Right cardiac atrium (tissue), 5 donors: Measurements from ENCODE around the gene C4A. TPM values are rescaled to one million over a fixed set of nuclear protein-coding genes. Genes with fewer than 3 reads are reported as not detected.
A peak's percentile ranks its signal among the peaks of the same experiment; 100 is the strongest.

Experiments used
- ATAC-seq, 2 donors: fragments of 200-7000 bp; cut with Tn5 transposase; one replicate each; pipeline versions ENCODE4 v1.8.0 to v1.9.1; 2020; ENCODE audit warnings: moderate library complexity in 2 of 2, mild to moderate bottlenecking in 1 of 2
- DNase-seq, 3 donors: peaks; one replicate each; pipeline ENCODE4 v3.0.0-alpha.2; 2020
- H3K27ac ChIP-seq: one replicate; pipeline ENCODE4 v1.5.1; 2013; ENCODE audit warnings: mild to moderate bottlenecking, low read length, control low read depth, moderate library complexity
- H3K27me3 ChIP-seq: one replicate; pipeline ENCODE4 v1.6.1; 2013; ENCODE audit not compliant: control insufficient read depth, insufficient read depth
- H3K4me1 ChIP-seq: one replicate; pipeline ENCODE4 v1.6.1; 2013; ENCODE audit warnings: low read length; ENCODE audit not compliant: control insufficient read depth, insufficient read depth
- H3K4me3 ChIP-seq: one replicate; pipeline ENCODE4 v1.5.1; 2013; ENCODE audit warnings: low read length, control low read depth
- H3K9me3 ChIP-seq: one replicate; pipeline ENCODE4 v1.6.1; 2013; ENCODE audit warnings: low read length; ENCODE audit not compliant: control insufficient read depth
- WGBS: extraction: QIAGEN DNeasy Blood & Tissue Kit; methylation state at CpG from one replicate; pipeline ENCODE4 v1.1.7; 2013; 5-methylcytosine and 5-hydroxymethylcytosine counted together
- intact Hi-C, 4 donors: fragments of 100-400 bp; cut with DNase I; formaldehyde crosslinking; loops; one replicate each; pipeline versions ENCODE4 v1.11.0 to v1.14.0; 2022 to 2023
- polyA plus RNA-seq: library from polyadenylated mRNA; stranded (reverse); fragments of 200-250 nt; gene quantifications from one replicate; pipeline ENCODE4 v1.2.3, GENCODE V29; 2013
- total RNA-seq, 4 donors: library from RNA; stranded (reverse); fragmentation: NEBNext Ultra II Directional; extraction: Animal tissue kit (Norgen Biotek cat#: 25700); gene quantifications; one replicate each; pipeline ENCODE4 v1.2.1, GENCODE V29; 2021
- donor health status: healthy with polysubstance abuse.
- donor health status: DM: no; HTN: yes; CAD: no.
- donor health status: DM: no; HTN: no; CAD: no.
- donor health status: DM: no; HTN: yes; CAD: no; lungs with severe emphysema.
- donor health status: DM: yes; HTN: yes; CAD: no.

C4A gene
- total and polyA plus RNA-seq, 5 donors, result 40.7 to 154 (median 130) TPM

DNA sequence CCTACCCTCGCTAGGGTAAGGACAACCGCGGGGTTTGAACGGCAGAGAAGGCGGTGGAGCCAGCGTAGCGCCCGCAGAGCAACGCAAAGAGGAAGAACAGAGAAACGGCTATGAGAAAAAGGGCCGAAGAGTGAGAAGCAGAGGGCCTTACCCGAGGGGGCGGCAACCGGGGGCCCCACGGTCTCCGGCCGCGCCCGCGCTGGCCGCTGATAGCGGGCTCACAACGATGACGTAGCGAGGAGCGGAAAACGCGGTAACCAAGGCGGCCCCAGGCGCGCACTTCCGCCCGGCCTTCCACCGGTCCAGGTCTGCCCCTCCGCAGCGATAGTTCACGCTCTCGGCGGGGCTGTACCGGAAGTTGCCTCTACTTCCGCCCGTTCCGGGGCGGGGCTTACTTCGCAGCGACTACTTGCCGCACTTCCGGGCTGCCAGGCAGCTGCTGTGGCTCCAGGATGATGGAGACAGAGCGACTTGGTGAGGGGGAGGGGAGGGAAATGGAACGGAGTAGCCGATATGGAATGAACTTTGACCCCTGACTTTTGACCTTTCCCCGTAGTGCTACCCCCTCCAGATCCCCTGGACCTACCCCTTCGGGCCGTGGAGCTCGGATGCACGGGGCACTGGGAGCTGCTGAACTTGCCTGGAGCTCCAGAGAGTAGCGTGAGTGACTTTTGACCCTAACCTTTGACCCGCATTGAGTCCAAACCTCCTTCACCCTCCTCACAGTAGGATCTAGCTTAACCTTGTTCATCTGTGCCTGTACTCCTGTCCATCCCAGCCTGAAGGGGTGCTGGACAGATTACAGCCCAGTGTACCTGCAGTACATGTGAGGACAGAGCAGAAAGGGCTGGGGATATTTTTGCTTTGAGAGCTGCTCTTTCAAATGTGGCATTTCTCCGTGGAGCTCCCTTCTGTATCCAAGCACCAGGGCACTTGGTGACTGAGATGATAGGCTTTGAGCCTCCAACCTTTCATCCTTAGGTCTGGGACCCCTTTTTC lies 22.8 kb upstream of the C4A start, which contains the start of the genes NELFE and SKIC2:
Gene NELFE (minus strand): TSS at position 231 of the 999 bp plus-strand sequence. CDS start 525 bp downstream, outside the sequence.
Gene SKIC2 (plus strand): TSS at position 435 of the 999 bp plus-strand sequence. CDS start 18 bp downstream, at position 453.
- intact Hi-C loops, result loop anchor here (5.0 to 10.0 kb wide), 4 partner anchors 54 to 274 kb away; partner anchors contain the start of genes ZBTB12 (in 3 of the 4), LY6G5C (in 2 of the 4) and EHMT2 (in 1 of the 4)

DNA sequence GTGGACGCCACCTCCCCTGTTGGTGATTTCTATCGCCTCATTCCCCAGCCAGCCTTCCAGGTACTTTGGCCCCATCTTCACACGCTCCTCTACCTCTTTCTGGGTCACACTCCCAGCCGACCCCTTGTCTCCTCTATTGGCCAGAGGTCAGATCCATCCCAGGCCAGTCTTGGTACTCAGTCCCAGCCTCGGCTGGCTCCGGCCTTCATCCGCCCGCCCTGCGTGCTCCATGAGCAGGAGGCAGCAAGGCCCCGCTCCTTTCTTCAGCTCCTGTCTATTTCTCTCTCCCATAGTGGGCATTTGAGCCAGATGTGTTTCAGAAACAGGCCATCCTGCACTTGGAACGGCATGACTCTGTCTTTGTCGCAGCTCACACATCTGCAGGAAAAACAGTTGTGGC lies 20.2 kb upstream of the C4A start:
- no peak for ATAC-seq
- H3K9me3 ChIP-seq, result no peaks in the 10 kb centered on the region
- no peak overlapping the region for H3K4me3 ChIP-seq
- 91% methylated on average over 12 of the region's 12 CpGs for WGBS
- DNase-seq, result no peak
- H3K4me1 ChIP-seq, result no peaks in the 10 kb centered on the region
- no peak overlapping the region for H3K27ac ChIP-seq
- H3K27me3 ChIP-seq, result no peaks in the 10 kb centered on the region
- intact Hi-C loops, result no loop called here

More for the DNA sequence above, 22.8 kb upstream of the C4A start, which contains the start of the genes NELFE and SKIC2:
- Histone ChIP-seq H3K27me3 (no peaks in the 10 kb centered on the region), H3K9me3 (no peaks in the 10 kb centered on the region), H3K27ac (peak within 1 kb of the TSS; percentile 67), H3K4me3 (peak within 1 kb of the TSS; percentile 73), H3K4me1 (no peaks in the 10 kb centered on the region)
- peak; percentile 99 for DNase-seq
- WGBS, result under 1% methylated on average over 59 of the region's 59 CpGs
- peak; percentile 98 to 99 for ATAC-seq

DNA sequence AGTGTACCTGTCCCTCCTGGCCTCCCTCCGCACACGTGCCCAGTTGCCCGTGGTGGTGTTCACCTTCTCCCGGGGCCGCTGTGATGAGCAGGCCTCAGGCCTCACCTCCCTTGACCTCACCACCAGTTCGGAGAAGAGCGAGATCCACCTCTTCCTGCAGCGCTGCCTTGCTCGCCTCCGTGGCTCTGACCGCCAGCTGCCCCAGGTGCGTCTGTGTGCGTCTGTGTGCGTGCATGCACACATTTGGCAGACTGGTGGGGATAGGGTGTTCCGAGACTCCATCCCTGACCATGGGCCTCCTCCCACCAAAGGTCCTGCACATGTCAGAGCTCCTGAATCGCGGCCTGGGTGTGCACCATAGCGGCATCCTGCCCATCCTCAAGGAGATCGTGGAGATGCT lies 17.9 kb upstream of the C4A start:
- WGBS, result 94% methylated on average over 19 of the region's 19 CpGs
- no peak for ATAC-seq
- intact Hi-C loops, result no loop called here

DNA sequence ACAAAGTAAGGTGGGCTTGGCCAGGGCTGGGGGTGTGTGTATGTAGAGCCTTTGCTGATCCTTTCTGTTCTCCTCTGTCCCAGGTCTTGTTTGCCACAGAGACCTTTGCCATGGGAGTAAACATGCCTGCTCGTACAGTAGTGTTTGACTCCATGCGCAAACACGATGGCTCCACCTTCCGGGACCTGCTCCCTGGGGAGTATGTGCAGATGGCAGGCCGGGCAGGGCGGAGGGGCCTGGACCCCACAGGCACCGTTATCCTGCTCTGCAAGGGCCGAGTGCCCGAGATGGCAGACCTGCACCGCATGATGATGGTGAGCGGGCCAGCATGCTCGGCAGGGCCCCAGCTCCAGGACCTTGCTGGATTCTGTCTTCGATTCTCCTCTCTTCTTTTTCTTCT lies 16.2 kb upstream of the C4A start:
- intact Hi-C loops, result no loop called here
- Histone ChIP-seq H3K4me3 (no peak overlapping the region), H3K9me3 (no peaks in the 10 kb centered on the region), H3K4me1 (no peaks in the 10 kb centered on the region), H3K27ac (no peak overlapping the region), H3K27me3 (no peaks in the 10 kb centered on the region)
- 90% methylated on average over 13 of the region's 13 CpGs for WGBS
- no peak for ATAC-seq
- peak in 2 of 3 donors; percentile 44 to 47 for DNase-seq

More for the DNA sequence above, 17.9 kb upstream of the C4A start:
- H3K4me1 ChIP-seq, result no peaks in the 10 kb centered on the region
- no peaks in the 10 kb centered on the region for H3K9me3 ChIP-seq
- H3K4me3 ChIP-seq, result no peak overlapping the region
- H3K27me3 ChIP-seq, result no peaks in the 10 kb centered on the region
- H3K27ac ChIP-seq, result no peak overlapping the region
- DNase-seq, result no peak

DNA sequence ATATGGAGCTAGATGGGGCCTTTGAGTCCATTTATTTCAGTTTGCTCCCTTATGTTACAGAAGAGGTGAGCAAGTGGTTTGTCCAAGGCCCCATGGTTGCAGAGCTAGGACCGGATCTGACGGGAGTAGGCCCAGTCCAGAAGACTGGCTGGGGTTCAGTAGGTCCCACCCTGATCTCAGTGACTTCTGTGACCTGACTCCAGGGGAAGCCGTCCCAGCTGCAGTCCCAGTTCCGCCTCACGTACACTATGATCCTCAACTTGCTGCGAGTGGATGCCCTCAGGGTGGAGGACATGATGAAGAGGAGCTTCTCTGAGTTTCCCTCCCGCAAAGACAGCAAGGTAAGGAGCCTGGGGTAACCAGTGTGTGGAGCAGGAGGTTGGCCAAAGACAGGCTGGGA lies 15.4 kb upstream of the C4A start:
- intact Hi-C loops, result no loop called here
- H3K4me3 ChIP-seq, result no peak overlapping the region
- no peak overlapping the region for H3K27ac ChIP-seq
- H3K9me3 ChIP-seq, result no peaks in the 10 kb centered on the region
- DNase-seq, result peak in 1 of 3 donors; percentile 10
- H3K4me1 ChIP-seq, result peaks cover 4% of the 10 kb centered on the region
- WGBS, result 90% methylated on average over 7 of the region's 7 CpGs
- no peaks in the 10 kb centered on the region for H3K27me3 ChIP-seq
- ATAC-seq, result no peak

- no peak overlapping the region for H3K27ac ChIP-seq
- no peak for ATAC-seq
- DNase-seq, result peak in 1 of 3 donors; percentile 18
- intact Hi-C loops, result no loop called here
- H3K27me3 ChIP-seq, result no peaks in the 10 kb centered on the region
- no peaks in the 10 kb centered on the region for H3K9me3 ChIP-seq
- 85% methylated on average over 10 of the region's 10 CpGs for WGBS
- no peak overlapping the region for H3K4me3 ChIP-seq
- peaks cover 4% of the 10 kb centered on the region for H3K4me1 ChIP-seq
Measured at GRCh38 chr6:31966997-31967925, 14.6 kb upstream of the C4A start.

- Histone ChIP-seq H3K4me3 (no peak overlapping the region), H3K4me1 (peaks cover 4% of the 10 kb centered on the region), H3K27ac (no peak overlapping the region), H3K9me3 (no peaks in the 10 kb centered on the region), H3K27me3 (no peaks in the 10 kb centered on the region)
- DNase-seq, result peak in 1 of 3 donors; percentile 26
- intact Hi-C loops, result no loop called here
- no peak for ATAC-seq
- WGBS, result 79% methylated on average over 3 of the region's 3 CpGs
Measured at GRCh38 chr6:31967926-31968320, 13.9 kb upstream of the C4A start.

DNA sequence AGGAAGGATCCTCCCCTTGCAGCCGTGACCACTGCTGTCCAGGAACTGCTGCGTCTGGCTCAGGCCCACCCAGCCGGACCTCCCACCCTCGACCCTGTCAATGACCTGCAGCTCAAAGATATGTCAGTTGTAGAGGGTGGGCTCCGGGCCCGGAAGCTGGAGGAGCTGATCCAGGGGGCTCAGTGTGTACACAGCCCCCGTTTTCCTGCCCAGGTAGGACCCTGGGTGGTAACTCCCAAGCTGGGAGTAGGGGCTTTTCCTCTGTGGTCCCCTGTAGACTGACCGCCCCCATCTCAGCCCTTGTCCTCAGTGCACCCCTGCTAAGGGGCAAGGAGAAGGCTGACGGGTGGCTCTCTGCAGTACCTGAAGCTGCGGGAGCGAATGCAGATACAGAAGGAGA lies 13.5 kb upstream of the C4A start:
- intact Hi-C loops, result no loop called here
- H3K4me3 ChIP-seq, result no peak overlapping the region
- H3K4me1 ChIP-seq, result peaks cover 4% of the 10 kb centered on the region
- H3K27ac ChIP-seq, result no peak overlapping the region
- WGBS, result 80% methylated on average over 11 of the region's 11 CpGs
- H3K9me3 ChIP-seq, result no peaks in the 10 kb centered on the region
- DNase-seq, result no peak
- ATAC-seq, result no peak
- no peaks in the 10 kb centered on the region for H3K27me3 ChIP-seq

GRCh38 chr6:31968791-31969711 lies 12.8 kb upstream of the C4A start:
- Histone ChIP-seq H3K4me1 (peaks cover 4% of the 10 kb centered on the region), H3K9me3 (no peaks in the 10 kb centered on the region), H3K4me3 (no peak overlapping the region), H3K27ac (no peak overlapping the region), H3K27me3 (no peaks in the 10 kb centered on the region)
- ATAC-seq (no peak), DNase-seq (peak in 1 of 3 donors; percentile 45)
- 86% methylated on average over 23 of the region's 23 CpGs for WGBS
- intact Hi-C loops, result no loop called here
